SU-DHL-6 (cell line): Measurements from ENCODE around the gene YARS2.

Experiments used
- H2AFZ ChIP-seq: fragments of 200-600 bp; sonication (generic); 2 replicates; pipeline ENCODE4 v1.6.1; 2014; ENCODE audit warnings: low read depth, mild to moderate bottlenecking, moderate library complexity, mixed read lengths, antibody characterized with exemption, low read length; ENCODE audit not compliant: severe bottlenecking
- H3F3A ChIP-seq: fragments of 200-600 bp; shearing (Covaris generic); 2 replicates; pipeline ENCODE4 v1.6.0; 2016; ENCODE audit warnings: antibody characterized with exemption, mild to moderate bottlenecking; ENCODE audit not compliant: insufficient read depth
- H3K27ac ChIP-seq: fragments of 200-600 bp; sonication (generic); 2 replicates; pipeline ENCODE4 v1.5.1; 2016; ENCODE audit warnings: low read depth, mild to moderate bottlenecking, low read length, moderate library complexity, mixed read lengths
- H3K27me3 ChIP-seq: fragments of 200-600 bp; sonication (generic), shearing (Covaris generic); 2 replicates; pipeline ENCODE4 v1.6.0; 2014; ENCODE audit warnings: mild to moderate bottlenecking, low read length
- H3K36me3 ChIP-seq: fragments of 200-600 bp; sonication (generic); 2 replicates; pipeline ENCODE4 v1.6.1; 2014; ENCODE audit warnings: mild to moderate bottlenecking, low read length, mixed read lengths
- H3K4me2 ChIP-seq: fragments of 300-600, 200-600 bp; shearing (Covaris generic), sonication (generic); 2 replicates; pipeline ENCODE4 v1.6.0; 2014; ENCODE audit warnings: low read length, low read depth, mild to moderate bottlenecking; ENCODE audit not compliant: poor library complexity, severe bottlenecking
- H3K4me3 ChIP-seq: fragments of 200-600 bp; sonication (generic); 2 replicates; pipeline ENCODE4 v1.5.1; 2014; ENCODE audit warnings: antibody characterized with exemption, low read length, mild to moderate bottlenecking, mixed read lengths; ENCODE audit not compliant: insufficient read depth, poor library complexity, severe bottlenecking
- H3K79me2 ChIP-seq: fragments of 200-600 bp; sonication (generic); 2 replicates; pipeline ENCODE4 v1.6.1; 2014; ENCODE audit warnings: mild to moderate bottlenecking, low read length, moderate library complexity; ENCODE audit not compliant: insufficient read depth
- H3K9ac ChIP-seq: fragments of 200-600 bp; sonication (generic); 2 replicates; pipeline ENCODE4 v1.7.0; 2014; ENCODE audit warnings: mild to moderate bottlenecking, low read length
- H3K9me2 ChIP-seq: fragments of 200-600 bp; sonication (generic); replicated peaks from 2 replicates; pipeline ENCODE4 v1.6.1; 2014; ENCODE audit warnings: low read length; ENCODE audit not compliant: insufficient read depth
- H3K9me3 ChIP-seq: fragments of 200-600 bp; sonication (generic); 2 replicates; pipeline ENCODE4 v1.6.1; 2014; ENCODE audit warnings: low read length, mixed read lengths; ENCODE audit not compliant: insufficient read depth
- H4K20me1 ChIP-seq: fragments of 200-600 bp; sonication (generic); 2 replicates; pipeline ENCODE4 v1.6.1; 2014; ENCODE audit warnings: low read depth, mild to moderate bottlenecking, antibody characterized with exemption, low read length, moderate library complexity, mixed read lengths
- EZH2phosphoT487 ChIP-seq: fragments of 200-600 bp; sonication (generic), shearing (Covaris generic); conservative IDR thresholded peaks from 2 replicates; pipeline ENCODE4 v1.6.1; 2018; ENCODE audit warnings: mild to moderate bottlenecking, antibody characterized with exemption, low read length, moderate library complexity, mixed read lengths
- TF ChIP-seq, protein P1 (sequence below): fragments of 200-600 bp; sonication (generic); IDR thresholded peaks from one replicate; pipeline ENCODE4 v1.5.1; 2017; ENCODE audit warnings: antibody characterized with exemption, mild to moderate bottlenecking, low read length, moderate library complexity; ENCODE audit not compliant: insufficient read depth, poor library complexity, severe bottlenecking

The YARS2 gene

DNA sequence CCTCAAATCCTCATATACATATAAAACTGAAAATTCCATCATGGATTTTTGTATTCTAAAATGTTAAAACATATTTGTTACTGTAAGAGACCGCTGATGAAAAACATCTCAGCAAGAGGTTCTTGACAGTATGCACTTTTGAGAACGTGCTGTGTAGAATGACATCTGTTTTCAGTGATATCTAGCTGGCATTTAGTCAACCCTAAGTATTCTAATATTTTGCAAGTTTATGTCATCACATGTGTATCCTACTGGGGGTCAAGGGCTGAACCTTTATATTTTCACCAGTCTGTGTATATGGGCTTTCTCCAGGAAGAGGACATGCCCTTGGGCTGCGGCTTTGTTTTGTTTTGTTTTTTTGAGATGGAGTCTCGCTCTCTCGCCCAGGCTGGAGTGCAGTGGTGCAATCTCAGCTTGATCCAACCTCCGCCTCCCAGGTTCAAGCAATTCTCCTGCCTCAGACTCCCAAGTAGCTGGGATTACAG lies 22.0 kb upstream of the YARS2 start:
- no peaks in the 10 kb centered on the region for H3K9me3 ChIP-seq
- no peaks in the 10 kb centered on the region for H3K79me2 ChIP-seq
- no peak overlapping the region for H3K4me3 ChIP-seq
- no peaks in the 10 kb centered on the region for H4K20me1 ChIP-seq
- H3F3A ChIP-seq, result no peaks in the 10 kb centered on the region
- H3K9me2 ChIP-seq, result no peaks in the 10 kb centered on the region
- no peak overlapping the region for H3K27ac ChIP-seq
- H3K9ac ChIP-seq, result no peak overlapping the region
- H2AFZ ChIP-seq, result no peak overlapping the region
- H3K27me3 ChIP-seq, result 0 out of 2 replicates have a peak, but pooled peaks cover 8% of the 10 kb centered on the region
- H3K36me3 ChIP-seq, result no peaks in the 10 kb centered on the region
- TF ChIP-seq EZH2phosphoT487, result no peak
- TF ChIP-seq, protein P1, sequence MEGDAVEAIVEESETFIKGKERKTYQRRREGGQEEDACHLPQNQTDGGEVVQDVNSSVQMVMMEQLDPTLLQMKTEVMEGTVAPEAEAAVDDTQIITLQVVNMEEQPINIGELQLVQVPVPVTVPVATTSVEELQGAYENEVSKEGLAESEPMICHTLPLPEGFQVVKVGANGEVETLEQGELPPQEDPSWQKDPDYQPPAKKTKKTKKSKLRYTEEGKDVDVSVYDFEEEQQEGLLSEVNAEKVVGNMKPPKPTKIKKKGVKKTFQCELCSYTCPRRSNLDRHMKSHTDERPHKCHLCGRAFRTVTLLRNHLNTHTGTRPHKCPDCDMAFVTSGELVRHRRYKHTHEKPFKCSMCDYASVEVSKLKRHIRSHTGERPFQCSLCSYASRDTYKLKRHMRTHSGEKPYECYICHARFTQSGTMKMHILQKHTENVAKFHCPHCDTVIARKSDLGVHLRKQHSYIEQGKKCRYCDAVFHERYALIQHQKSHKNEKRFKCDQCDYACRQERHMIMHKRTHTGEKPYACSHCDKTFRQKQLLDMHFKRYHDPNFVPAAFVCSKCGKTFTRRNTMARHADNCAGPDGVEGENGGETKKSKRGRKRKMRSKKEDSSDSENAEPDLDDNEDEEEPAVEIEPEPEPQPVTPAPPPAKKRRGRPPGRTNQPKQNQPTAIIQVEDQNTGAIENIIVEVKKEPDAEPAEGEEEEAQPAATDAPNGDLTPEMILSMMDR, result no peak
- no peak overlapping the region for H3K4me2 ChIP-seq

DNA sequence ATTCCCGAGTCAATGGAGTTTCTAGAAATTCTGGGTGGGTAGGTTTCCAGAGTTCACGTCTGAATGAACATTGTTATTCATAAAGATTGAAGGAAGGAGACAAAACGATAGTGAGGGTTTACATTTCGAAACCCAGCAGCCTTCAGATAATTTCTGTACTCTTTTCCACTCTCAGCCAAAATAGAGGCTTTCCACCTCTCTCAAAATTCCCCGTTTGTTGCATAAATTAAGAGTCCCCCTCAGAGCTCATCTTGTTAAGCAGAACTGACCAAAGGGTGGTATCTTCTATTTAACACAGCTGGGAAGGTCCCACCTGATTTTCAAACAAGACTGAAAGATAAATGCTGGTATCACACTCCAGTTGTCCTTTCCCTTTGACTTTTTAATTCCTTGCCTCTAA lies 21.5 kb upstream of the YARS2 start:
- Histone ChIP-seq H3K79me2 (no peaks in the 10 kb centered on the region), H3K9me2 (no peaks in the 10 kb centered on the region), H3K27ac (no peak overlapping the region), H3K4me3 (no peak overlapping the region), H3K27me3 (0 out of 2 replicates have a peak, but pooled peaks cover 8% of the 10 kb centered on the region), H3K36me3 (no peaks in the 10 kb centered on the region), H4K20me1 (no peaks in the 10 kb centered on the region), H3K4me2 (no peak overlapping the region), H2AFZ (no peak overlapping the region), H3K9me3 (no peaks in the 10 kb centered on the region), H3F3A (no peaks in the 10 kb centered on the region), H3K9ac (no peak overlapping the region)
- TF ChIP-seq, protein P1, result no peak
- TF ChIP-seq EZH2phosphoT487, result no peak

DNA sequence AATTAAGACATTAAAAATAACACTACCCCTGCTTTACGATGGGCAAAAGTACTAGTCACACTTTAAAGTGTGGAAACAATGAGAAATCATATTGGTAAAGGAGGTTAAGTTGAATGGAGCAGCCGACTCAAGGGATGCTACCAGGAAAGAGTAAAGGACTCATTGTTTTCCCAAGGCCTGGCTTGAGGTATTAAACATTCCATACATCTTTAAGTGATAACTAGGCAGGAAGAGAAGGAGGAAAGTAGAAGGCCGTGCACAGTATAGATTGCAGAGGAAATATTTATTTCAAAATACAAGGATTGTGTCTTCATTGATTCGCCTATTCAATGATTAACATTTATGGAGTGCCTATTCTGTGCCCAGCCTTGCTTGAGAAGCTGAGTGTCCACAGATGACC lies 20.6 kb upstream of the YARS2 start:
- no peak for TF ChIP-seq EZH2phosphoT487
- TF ChIP-seq, protein P1, result no peak

DNA sequence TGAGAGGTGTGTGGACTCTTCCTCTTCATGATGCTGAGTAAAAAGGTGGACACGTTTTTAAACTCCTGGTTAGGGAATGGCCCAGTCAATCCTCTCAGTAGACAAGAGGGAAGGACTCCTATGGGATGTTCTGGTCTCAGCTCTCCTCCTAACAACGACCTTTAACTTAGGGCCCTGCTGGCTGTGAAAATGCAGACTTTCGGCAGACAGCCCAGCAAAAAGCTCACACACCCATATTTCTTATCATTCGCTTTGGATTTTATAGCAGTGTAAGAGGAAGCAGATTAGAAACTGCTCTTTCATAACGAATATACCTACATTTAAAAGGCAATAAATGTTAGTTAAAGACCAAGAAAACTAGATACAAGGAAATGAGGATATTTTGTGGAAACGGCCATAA lies 18.0 kb upstream of the YARS2 start:
- no peak overlapping the region for H3K4me2 ChIP-seq
- H3K27ac ChIP-seq, result no peak overlapping the region
- no peak overlapping the region for H3K9ac ChIP-seq
- no peak overlapping the region for H2AFZ ChIP-seq
- H3K36me3 ChIP-seq, result no peaks in the 10 kb centered on the region
- H4K20me1 ChIP-seq, result no peaks in the 10 kb centered on the region
- H3F3A ChIP-seq, result no peaks in the 10 kb centered on the region
- no peaks in the 10 kb centered on the region for H3K9me2 ChIP-seq
- TF ChIP-seq, protein P1, result no peak
- no peak for TF ChIP-seq EZH2phosphoT487
- H3K79me2 ChIP-seq, result no peaks in the 10 kb centered on the region
- no peak overlapping the region for H3K4me3 ChIP-seq
- H3K27me3 ChIP-seq, result no peaks in the 10 kb centered on the region
- H3K9me3 ChIP-seq, result no peaks in the 10 kb centered on the region

More for the DNA sequence above, 20.6 kb upstream of the YARS2 start:
- Histone ChIP-seq H2AFZ (no peak overlapping the region), H3K36me3 (no peaks in the 10 kb centered on the region), H3K4me3 (no peak overlapping the region), H3K27ac (no peak overlapping the region), H4K20me1 (no peaks in the 10 kb centered on the region), H3K4me2 (no peak overlapping the region), H3K9me2 (no peaks in the 10 kb centered on the region), H3K9ac (no peak overlapping the region), H3K9me3 (no peaks in the 10 kb centered on the region), H3F3A (no peaks in the 10 kb centered on the region), H3K27me3 (0 out of 2 replicates have a peak, but pooled peaks cover 8% of the 10 kb centered on the region), H3K79me2 (no peaks in the 10 kb centered on the region)
